Common myeloid progenitor, CD34-positive (primary cell): ENCODE measurements around the gene XPNPEP2.
A peak's percentile ranks its signal among the peaks of the same experiment; 100 is the strongest.
"Not testable (repeated sequence)": the region's sequence is repeated elsewhere in the genome, so short reads cannot be mapped to it uniquely, and the experiment has no call there.

Experiments used
- CTCF ChIA-PET: fragments of 350-600 bp; sonication (Branson Sonifier 250); formaldehyde crosslinking; loops from one replicate; lab custom pipeline; 2021; ENCODE audit warnings: antibody characterized with exemption; lab: Charles Lee
- POLR2A ChIA-PET: fragments of 350-600 bp; sonication (Branson Sonifier 250); formaldehyde crosslinking; loops from one replicate; lab custom pipeline; 2021; ENCODE audit warnings: antibody characterized with exemption; lab: Charles Lee
- DNase-seq, 3 donors: peaks; one replicate each; pipeline versions ENCODE4 v3.0.0 to v3.0.0-alpha.2; 2013
- H3K27ac ChIP-seq, 2 experiments: 1 replicate in 1 of 2; 2 replicates in 1 of 2; pipeline ENCODE4 v1.7.0; 2013; ENCODE audit warnings: inconsistent platforms in 2 of 2, low read length in 2 of 2, mild to moderate bottlenecking in 2 of 2, low read depth in 1 of 2, moderate library complexity in 1 of 2; ENCODE audit not compliant: severe bottlenecking in 2 of 2, insufficient read depth in 1 of 2, poor library complexity in 1 of 2
- H3K27me3 ChIP-seq, 5 experiments: replicated peaks in 2 of 5; 1 replicate in 3 of 5; 2 replicates in 2 of 5; pipeline versions ENCODE4 v1.6.1 to v1.7.0; 2013; ENCODE audit warnings: low read length in 4 of 5, mild to moderate bottlenecking in 2 of 5, moderate library complexity in 2 of 5, inconsistent platforms in 1 of 5; ENCODE audit not compliant: insufficient read depth in 5 of 5, control insufficient read depth in 4 of 5
- H3K36me3 ChIP-seq, 4 experiments: 1 replicate in 2 of 4; 2 replicates in 2 of 4; pipeline versions ENCODE4 v1.6.1 to v1.7.0; 2013; ENCODE audit warnings: low read length in 3 of 4, control low read depth in 1 of 4, mild to moderate bottlenecking in 1 of 4; ENCODE audit not compliant: control insufficient read depth in 4 of 4, insufficient read depth in 4 of 4
- H3K4me1 ChIP-seq, 4 experiments: 1 replicate in 3 of 4; 2 replicates in 1 of 4; pipeline versions ENCODE4 v1.6.1 to v1.7.1; 2013; ENCODE audit warnings: low read length in 3 of 4, mild to moderate bottlenecking in 3 of 4, control low read depth in 1 of 4, inconsistent platforms in 1 of 4, moderate library complexity in 1 of 4; ENCODE audit not compliant: control insufficient read depth in 4 of 4, insufficient read depth in 4 of 4; ENCODE audit errors: control extremely low read depth in 1 of 4
- H3K4me3 ChIP-seq, 7 experiments: 1 replicate in 4 of 7; 2 replicates in 3 of 7; pipeline versions ENCODE4 v1.5.1 to v1.7.0; 2013; ENCODE audit warnings: mild to moderate bottlenecking in 7 of 7, low read length in 6 of 7, moderate library complexity in 6 of 7, inconsistent platforms in 2 of 7, low read depth in 2 of 7, control low read depth in 1 of 7; ENCODE audit not compliant: insufficient read depth in 4 of 7, control insufficient read depth in 1 of 7; ENCODE audit errors: extremely low read depth in 1 of 7
- H3K9me3 ChIP-seq, 5 experiments: 1 replicate in 4 of 5; 2 replicates in 1 of 5; pipeline versions ENCODE4 v1.6.1 to v1.7.1; 2013; ENCODE audit warnings: low read length in 4 of 5, mild to moderate bottlenecking in 2 of 5, inconsistent platforms in 1 of 5, low read depth in 1 of 5, moderate library complexity in 1 of 5; ENCODE audit not compliant: control insufficient read depth in 4 of 5, insufficient read depth in 2 of 5; ENCODE audit errors: control extremely low read depth in 1 of 5
- WGBS: methylation state at CpG from one replicate; pipeline ENCODE4 v1.1.5; 2013; ENCODE audit not compliant: insufficient coverage; 5-methylcytosine and 5-hydroxymethylcytosine counted together

XPNPEP2 gene

DNA sequence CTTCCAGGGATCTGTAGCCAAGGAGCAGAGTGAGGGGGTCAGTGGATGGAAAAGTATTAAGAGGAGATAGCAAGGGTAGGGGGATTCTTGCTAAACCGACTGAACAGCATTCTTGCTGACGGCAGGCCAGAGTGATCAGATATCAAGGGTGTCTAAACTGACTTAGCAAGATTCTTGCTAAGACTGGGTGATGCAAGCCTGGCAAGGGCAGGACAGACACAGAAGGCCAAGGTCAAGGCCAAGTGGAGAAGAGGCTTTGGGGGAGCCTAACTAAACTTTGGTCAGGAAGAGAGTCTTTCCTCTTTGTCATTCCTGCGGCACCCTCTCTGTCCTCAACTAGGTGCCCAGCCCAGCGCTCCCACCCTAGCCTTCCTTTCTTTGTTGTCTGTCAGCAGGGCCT, 799 bp downstream of the XPNPEP2 start:
- Histone ChIP-seq H3K9me3 (no peaks in the 10 kb centered on the region), H3K4me3 (no peak overlapping the region), H3K27me3 (no peaks in the 10 kb centered on the region), H3K4me1 (peaks cover 5 to 53% (median 14%) of the 10 kb centered on the region in 4 experiments), H3K36me3 (no peaks in the 10 kb centered on the region), H3K27ac (no peak overlapping the region)
- POLR2A ChIA-PET = no interaction called here
- CTCF ChIA-PET = interaction anchor here (1.4 kb wide), 1 partner anchor 16 kb away, joined by 3 read pairs; no protein-coding TSS in a partner anchor
- 75% methylated on average over 3 of the region's 4 CpGs for WGBS
- no peak for DNase-seq

DNA sequence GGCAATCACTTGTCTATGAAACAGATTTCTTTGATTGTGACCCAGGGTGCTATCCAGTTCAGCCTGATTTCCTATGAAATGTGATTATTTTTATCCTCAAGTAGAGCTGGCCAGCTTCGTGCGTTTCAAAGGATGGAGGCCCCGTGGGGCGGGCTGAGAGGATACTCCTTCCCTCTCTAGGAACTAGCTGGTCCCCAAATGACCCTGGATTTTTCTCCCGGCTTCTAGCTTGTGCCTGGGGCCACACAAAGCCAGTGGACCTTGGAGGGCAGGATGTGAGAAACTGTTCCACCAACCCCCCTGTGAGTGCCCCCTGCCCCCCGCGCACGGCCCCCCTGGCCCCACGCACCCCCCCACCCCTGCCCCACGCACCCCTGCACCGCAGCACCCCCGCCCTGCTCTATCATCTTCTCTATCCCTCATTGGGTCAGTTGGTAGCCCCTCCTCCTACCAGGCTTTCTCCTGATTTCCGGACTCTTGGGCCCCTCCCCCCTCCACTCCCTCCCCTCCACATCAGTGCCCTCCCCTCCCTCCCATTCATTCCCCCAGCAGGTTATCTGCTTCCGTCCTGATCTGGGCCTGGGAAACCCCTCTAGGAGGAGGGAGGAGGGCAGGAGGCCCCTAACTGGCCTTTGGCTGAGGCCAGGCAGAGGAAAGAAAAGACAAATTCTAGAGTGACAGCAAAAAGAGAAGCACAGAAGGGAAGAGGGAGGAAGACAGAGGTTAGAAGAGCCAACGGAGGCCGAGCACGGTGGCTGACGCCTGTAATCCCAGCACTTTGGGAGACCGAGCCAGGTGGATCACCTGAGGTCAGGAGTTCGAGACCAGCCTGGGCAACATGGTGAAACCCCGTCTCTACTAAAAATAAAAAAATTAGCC, 3.3 kb downstream of the XPNPEP2 start:
- Histone ChIP-seq H3K9me3 (no peaks in the 10 kb centered on the region), H3K27ac (no peak overlapping the region), H3K27me3 (no peaks in the 10 kb centered on the region), H3K4me1 (peaks cover 5 to 47% (median 14%) of the 10 kb centered on the region in 4 experiments), H3K4me3 (no peak overlapping the region), H3K36me3 (no peaks in the 10 kb centered on the region)
- WGBS = 38% methylated on average over 12 of the region's 21 CpGs
- ChIA-PET CTCF (interaction anchor here (1.0 to 1.3 kb wide), 2 partner anchors 47 to 92 kb away, joined by 3 read pairs; no protein-coding TSS in a partner anchor), POLR2A (no interaction called here)
- DNase-seq = peak; percentile 56 to 84 (median 81)

DNA sequence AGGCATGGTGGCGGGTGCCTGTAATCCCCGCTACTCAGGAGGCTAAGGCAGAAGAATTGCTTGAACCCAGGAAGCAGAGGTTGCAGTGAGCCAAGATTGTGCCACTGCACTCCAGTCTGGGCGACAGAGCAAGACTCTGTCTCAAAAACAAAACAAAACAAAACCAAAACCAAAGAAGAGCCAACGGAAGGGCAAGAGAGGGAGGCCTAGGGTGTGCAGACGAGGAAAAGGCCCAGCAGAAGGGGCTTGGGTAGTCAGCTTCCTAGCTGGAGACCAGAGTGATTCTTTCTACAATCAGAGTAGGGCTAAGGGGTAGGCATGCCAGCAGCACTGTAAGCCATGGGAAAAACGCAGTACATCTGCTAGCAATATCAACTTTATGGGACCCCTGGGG, 4.0 kb downstream of the XPNPEP2 start:
- H3K27ac ChIP-seq = peak overlapping the region in 1 of 2 experiments; percentile 25
- peaks cover 5 to 42% (median 14%) of the 10 kb centered on the region in 4 experiments for H3K4me1 ChIP-seq
- H3K4me3 ChIP-seq, H3K36me3 ChIP-seq, H3K9me3 ChIP-seq, H3K27me3 ChIP-seq, POLR2A ChIA-PET: not testable (repeated sequence)
- DNase-seq = peak in 2 of 3 donors; percentile 36 to 48
- 71% methylated on average over 4 of the region's 6 CpGs for WGBS
- CTCF ChIA-PET = interaction anchor here (1.0 to 1.3 kb wide), 2 partner anchors 46 to 92 kb away, joined by 3 read pairs; no protein-coding TSS in a partner anchor

DNA sequence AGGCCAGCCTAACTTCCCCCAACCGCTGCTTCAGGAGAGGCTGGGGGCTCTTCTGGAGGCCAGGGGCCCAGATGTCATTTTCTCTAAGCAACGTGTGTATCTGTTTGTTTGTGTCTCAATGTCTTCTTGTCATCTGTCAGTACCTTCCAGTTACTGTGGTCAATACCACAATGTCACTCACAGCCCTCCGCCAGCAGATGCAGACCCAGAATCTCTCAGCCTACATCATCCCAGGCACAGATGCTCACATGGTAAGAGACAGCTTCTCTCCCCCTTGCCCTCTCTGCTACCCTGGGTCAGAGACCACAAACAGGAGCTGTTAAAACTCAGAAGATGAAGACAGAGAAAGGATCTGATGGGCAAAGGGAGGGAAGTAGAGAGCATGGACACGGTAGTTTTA, 5.0 kb downstream of the XPNPEP2 start:
- H3K27ac ChIP-seq = no peak overlapping the region
- 67% methylated on average over 3 of the region's 4 CpGs for WGBS
- no peaks in the 10 kb centered on the region for H3K36me3 ChIP-seq
- no peaks in the 10 kb centered on the region for H3K27me3 ChIP-seq
- DNase-seq = peak in 2 of 3 donors; percentile 87 to 88
- peaks cover 6 to 37% (median 14%) of the 10 kb centered on the region in 4 experiments for H3K4me1 ChIP-seq
- H3K9me3 ChIP-seq = no peaks in the 10 kb centered on the region
- ChIA-PET POLR2A (no interaction called here), CTCF (interaction anchor here (0.6 to 4.6 kb wide), 6 partner anchors 9 to 55 kb away, joined by 3 to 27 read pairs (median 3); no protein-coding TSS in a partner anchor)
- no peak overlapping the region for H3K4me3 ChIP-seq

DNA sequence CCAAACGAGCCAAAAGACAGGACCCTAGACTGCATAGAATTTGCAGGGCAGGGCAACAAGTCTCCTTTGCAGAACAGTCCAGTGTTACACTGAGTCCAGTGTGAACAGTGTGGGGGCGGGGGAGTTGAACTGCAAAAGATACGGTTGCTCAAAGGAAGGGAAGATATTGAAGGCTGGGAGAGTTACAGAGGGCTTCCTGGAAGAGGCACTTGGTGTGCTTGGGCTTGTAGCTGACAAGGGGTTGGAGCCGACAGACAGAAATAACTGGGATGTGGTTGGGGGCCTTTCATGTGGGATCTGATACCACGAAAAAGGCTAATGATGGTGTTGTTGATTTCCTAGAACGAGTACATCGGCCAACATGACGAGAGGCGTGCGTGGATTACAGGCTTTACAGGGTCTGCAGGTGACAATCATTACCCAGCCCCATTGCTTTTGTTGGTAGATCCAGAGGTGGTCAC, 6.1 kb downstream of the XPNPEP2 start:
- Histone ChIP-seq H3K27ac (no peak overlapping the region), H3K27me3 (no peaks in the 10 kb centered on the region), H3K9me3 (no peaks in the 10 kb centered on the region), H3K4me3 (no peak overlapping the region), H3K36me3 (no peaks in the 10 kb centered on the region), H3K4me1 (peaks cover 6 to 28% (median 14%) of the 10 kb centered on the region in 4 experiments)
- CTCF ChIA-PET = interaction anchor here (1.0 to 4.6 kb wide), 4 partner anchors 10 to 22 kb away, joined by 3 to 27 read pairs (median 4); no protein-coding TSS in a partner anchor
- WGBS = 74% methylated on average over 9 of the region's 10 CpGs
- POLR2A ChIA-PET = no interaction called here
- DNase-seq = no peak

DNA sequence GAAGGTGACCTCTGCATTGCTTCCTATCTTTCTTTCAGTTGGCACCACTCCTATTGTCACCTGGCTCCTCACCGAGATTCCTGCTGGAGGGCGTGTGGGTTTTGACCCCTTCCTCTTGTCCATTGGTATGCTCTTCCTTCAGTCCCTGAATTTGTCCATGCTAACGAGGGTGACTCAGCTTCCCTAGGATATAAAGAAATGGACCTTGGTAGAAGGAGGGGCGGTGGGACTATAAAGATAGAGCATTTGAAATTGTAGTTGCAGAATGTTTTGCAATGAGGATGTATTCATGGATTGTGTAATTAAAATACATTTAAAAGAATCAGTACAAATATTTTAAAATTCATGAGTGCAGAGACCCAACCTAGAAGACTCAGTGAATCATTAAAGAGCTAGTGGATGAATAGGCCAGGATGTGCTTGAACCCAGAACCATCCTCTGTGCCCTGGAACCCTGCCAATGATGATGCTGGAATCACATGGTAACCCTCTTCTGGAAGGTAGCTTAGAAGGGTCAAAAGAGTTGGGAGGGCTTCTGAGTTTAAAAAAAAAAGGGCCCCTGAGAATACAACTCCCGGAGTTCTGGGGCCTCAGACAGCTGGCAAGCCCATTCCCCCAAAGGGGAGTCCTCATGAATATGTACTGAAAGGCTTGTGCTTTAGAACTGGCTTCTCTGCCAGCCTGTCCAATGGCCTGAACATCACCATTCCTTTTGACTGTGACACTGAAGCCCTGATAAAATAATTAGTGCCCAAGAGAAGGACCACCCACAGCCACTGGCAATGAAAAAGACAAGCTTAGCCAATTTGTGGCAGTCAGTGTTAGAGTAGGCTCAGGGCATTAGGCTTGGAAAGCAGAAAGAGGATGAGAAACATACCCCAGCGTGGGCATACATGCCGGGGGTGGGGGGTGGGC, 8.0 kb downstream of the XPNPEP2 start:
- no peaks in the 10 kb centered on the region for H3K27me3 ChIP-seq
- no peak overlapping the region for H3K4me3 ChIP-seq
- H3K4me1 ChIP-seq = peaks cover 6 to 22% (median 14%) of the 10 kb centered on the region in 4 experiments
- no peak for DNase-seq
- H3K36me3 ChIP-seq = no peaks in the 10 kb centered on the region
- ChIA-PET POLR2A (no interaction called here), CTCF (interaction anchor here (0.7 to 4.6 kb wide), 3 partner anchors 8 to 21 kb away, joined by 3 to 27 read pairs (median 4); no protein-coding TSS in a partner anchor)
- H3K27ac ChIP-seq = no peak overlapping the region
- WGBS = 82% methylated on average over 6 of the region's 7 CpGs
- H3K9me3 ChIP-seq = no peaks in the 10 kb centered on the region
